ENCODE measurements around the gene DNAH3. TPM values are rescaled to one million over a fixed set of nuclear protein-coding genes. Genes with fewer than 3 reads are reported as not detected.

The DNAH3 gene
- total and polyA plus RNA-seq, 2 donors = 0.09 to 0.30 TPM

DNA sequence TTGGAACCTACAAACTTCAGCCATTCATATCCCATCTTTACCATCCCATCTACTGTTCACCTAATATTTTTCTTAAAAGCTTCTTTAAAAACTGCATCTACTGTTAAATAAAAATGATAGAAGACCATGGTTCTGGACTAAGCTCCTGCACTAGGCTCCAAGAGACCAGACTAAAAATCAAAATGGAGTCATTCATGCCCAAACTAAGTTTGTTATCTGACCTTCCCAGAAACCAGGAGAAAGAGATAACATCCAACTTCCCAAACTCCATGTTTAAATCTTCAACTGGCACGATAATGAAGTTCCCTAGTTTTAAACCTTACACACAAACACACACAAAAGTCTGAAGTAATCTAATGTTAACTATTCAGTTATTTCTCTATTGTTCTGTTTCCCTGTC lies 264.3 kb downstream of the DNAH3 start:
- H3K4me3 ChIP-seq (ENCODE audit: low read length in 2 of 2) = no peak overlapping the region
- no peaks in the 10 kb centered on the region for H3K9me3 ChIP-seq (ENCODE audit: control insufficient read depth in 2 of 2, insufficient read depth in 1 of 2, low read length in 1 of 2)
- no peak for DNase-seq (ENCODE audit: low read depth in 6 of 9, low spot score in 9 of 9)
- no peaks in the 10 kb centered on the region for H3K27me3 ChIP-seq (ENCODE audit: control insufficient read depth in 2 of 2, insufficient read depth in 1 of 2, low read length in 1 of 2)
- peaks cover 0 to 5% of the 10 kb centered on the region in 2 donors for H3K4me1 ChIP-seq (ENCODE audit: control insufficient read depth in 2 of 2, insufficient read depth in 2 of 2, low read length in 2 of 2)
- no peak overlapping the region for H3K27ac ChIP-seq (ENCODE audit: low read depth in 1 of 2, low read length in 1 of 2)
- WGBS = 97% methylated on average over 1 of the region's 1 CpG
- H3K36me3 ChIP-seq (ENCODE audit: control insufficient read depth in 2 of 2, insufficient read depth in 2 of 2, low read length in 1 of 2) = no peaks in the 10 kb centered on the region

GRCh38 chr16:20884240-20884556 lies 266.4 kb downstream of the DNAH3 start:
- DNase-seq (ENCODE audit: low read depth in 6 of 9, low spot score in 9 of 9) = peak in 1 of 9 donors; percentile 26
- WGBS = 35% methylated on average over 1 of the region's 1 CpG
- H3K4me3 ChIP-seq (ENCODE audit: low read length in 2 of 2) = no peak overlapping the region
- H3K27me3 ChIP-seq (ENCODE audit: control insufficient read depth in 2 of 2, insufficient read depth in 1 of 2, low read length in 1 of 2) = no peaks in the 10 kb centered on the region
- peaks cover 0 to 5% of the 10 kb centered on the region in 2 donors for H3K4me1 ChIP-seq (ENCODE audit: control insufficient read depth in 2 of 2, insufficient read depth in 2 of 2, low read length in 2 of 2)
- H3K27ac ChIP-seq (ENCODE audit: low read depth in 1 of 2, low read length in 1 of 2) = peak overlapping the region in 1 of 2 donors; percentile 9
- no peaks in the 10 kb centered on the region for H3K9me3 ChIP-seq (ENCODE audit: control insufficient read depth in 2 of 2, insufficient read depth in 1 of 2, low read length in 1 of 2)
- no peaks in the 10 kb centered on the region for H3K36me3 ChIP-seq (ENCODE audit: control insufficient read depth in 2 of 2, insufficient read depth in 2 of 2, low read length in 1 of 2)

- H3K27ac ChIP-seq (ENCODE audit: low read depth in 1 of 2, low read length in 1 of 2) = peak overlapping the region in 1 of 2 donors; percentile 9
- peaks cover 0 to 5% of the 10 kb centered on the region in 2 donors for H3K4me1 ChIP-seq (ENCODE audit: control insufficient read depth in 2 of 2, insufficient read depth in 2 of 2, low read length in 2 of 2)
- no peaks in the 10 kb centered on the region for H3K36me3 ChIP-seq (ENCODE audit: control insufficient read depth in 2 of 2, insufficient read depth in 2 of 2, low read length in 1 of 2)
- no peaks in the 10 kb centered on the region for H3K9me3 ChIP-seq (ENCODE audit: control insufficient read depth in 2 of 2, insufficient read depth in 1 of 2, low read length in 1 of 2)
- no peak for DNase-seq (ENCODE audit: low read depth in 6 of 9, low spot score in 9 of 9)
- 62% methylated on average over 5 of the region's 5 CpGs for WGBS
- no peak overlapping the region for H3K4me3 ChIP-seq (ENCODE audit: low read length in 2 of 2)
- H3K27me3 ChIP-seq (ENCODE audit: control insufficient read depth in 2 of 2, insufficient read depth in 1 of 2, low read length in 1 of 2) = no peaks in the 10 kb centered on the region
Measured at GRCh38 chr16:20883554-20884239, 266.9 kb downstream of the DNAH3 start.

Other genes with a start within 250 kb of the DNAH3 start
- gene LDAF1, start 7.8 kb upstream of the DNAH3 start, total RNA-seq = 9.7 TPM
- gene LDAF1, start 7.8 kb upstream of the DNAH3 start, polyA plus RNA-seq = 18.8 TPM
- gene ZP2, start 60.7 kb upstream of the DNAH3 start, total RNA-seq = 0.05 TPM
- 0.16 TPM for gene ZP2, start 60.7 kb upstream of the DNAH3 start, polyA plus RNA-seq
- under 0.01 TPM for gene ANKS4B, start 82.9 kb upstream of the DNAH3 start, total RNA-seq
- gene ANKS4B, start 82.9 kb upstream of the DNAH3 start, polyA plus RNA-seq = 0.02 TPM
- 0.33 TPM for gene CRYM, start 127.4 kb upstream of the DNAH3 start, total RNA-seq
- 0.87 TPM for gene CRYM, start 127.4 kb upstream of the DNAH3 start, polyA plus RNA-seq